ENCODE data around the gene SLC17A9. TPM values are rescaled to one million over a fixed set of nuclear protein-coding genes. Genes with fewer than 3 reads are reported as not detected.

Gene SLC17A9
- total and polyA plus RNA-seq, 2 of the 8 experiments (the other 6 are each of a cell fraction or from before 2014, with no cell fraction given), result 23.5 to 35.2 TPM

GRCh38 chr20:62927128-62927705, 25.3 kb upstream of the SLC17A9 start:
- ChIA-PET POLR2A (ENCODE audit: partially characterized antibody) (interaction anchor here (0.7 to 20.3 kb wide), 20 partner anchors 15 to 365 kb away, joined by 3 to 363 read pairs (median 4); partner anchors contain the start of genes GID8, SLC17A9 and TCFL5), CTCF (ENCODE audit: partially characterized antibody) (interaction anchor here (0.6 to 4.2 kb wide), 15 partner anchors 9 to 544 kb away, joined by 3 to 32 read pairs (median 4); partner anchors contain the start of gene GID8)
- Histone ChIP-seq H3K9me3 (ENCODE audit: insufficient read depth in 2 of 2, low read depth in 1 of 2, low read length in 1 of 2) (no peaks in the 10 kb centered on the region), H2BK15ac (ENCODE audit: low read length) (no peak overlapping the region), H3K79me1 (ENCODE audit: low read depth, low read length) (peaks cover 5% of the 10 kb centered on the region; the same call in 1 of the 2 replicates), H3K14ac (ENCODE audit: insufficient read length) (no peak overlapping the region), H2BK5ac (ENCODE audit: low read depth, low read length) (peak overlapping the region; percentile 97; the same call in 1 of the 2 replicates), H3K56ac (replicated peaks; ENCODE audit: insufficient read length, low read depth, low read length) (no peak overlapping the region), H4K91ac (replicated peaks; ENCODE audit: insufficient read length, low read length) (peak overlapping the region; percentile 1), H3K9ac (replicated peaks in 1 of 4; ENCODE audit: extremely low read depth in 1 of 4, low read depth in 3 of 4, low read length in 3 of 4) (peak overlapping the region in 3 of 4 experiments; percentile 87 to 89 (median 88); a peak in 3 of 7 replicates), H2AFZ (ENCODE audit: low read length) (no peak overlapping the region), H2BK20ac (ENCODE audit: low read length) (no peak overlapping the region), H3K79me2 (ENCODE audit: control insufficient read depth in 1 of 2, insufficient read depth in 2 of 2, low read length in 2 of 2) (peaks cover 59 to 84% of the 10 kb centered on the region in 2 experiments), H3K18ac (ENCODE audit: extremely low read depth, low read length) (peak overlapping the region; percentile 86), H3K27me3 (replicated peaks in 1 of 4; ENCODE audit: control insufficient read depth in 3 of 4, extremely low read depth in 1 of 4, insufficient read depth in 3 of 4, low read length in 3 of 4) (no peaks in the 10 kb centered on the region), H2BK12ac (ENCODE audit: low read depth, low read length) (peak overlapping the region; percentile 97; the same call in 1 of the 2 replicates), H2AK5ac (ENCODE audit: low read depth, low read length) (0 out of 2 replicates have a peak overlapping the region, but pooled peaks have one; percentile 4), H3K4ac (replicated peaks; ENCODE audit: insufficient read length, low read depth, low read length) (peak overlapping the region; percentile 46), H4K8ac (ENCODE audit: extremely low read depth, insufficient read depth, low read length) (no peak overlapping the region), H3K4me1 (replicated peaks in 1 of 4; ENCODE audit: control insufficient read depth in 3 of 4, insufficient read depth in 4 of 4, low read length in 3 of 4) (peaks cover 9 to 44% (median 22%) of the 10 kb centered on the region in 4 experiments), H3K4me2 (ENCODE audit: insufficient read depth in 1 of 2, low read depth in 2 of 2, low read length in 2 of 2) (peak overlapping the region; percentile 99 to 100), H4K20me1 (replicated peaks in 1 of 2; ENCODE audit: control insufficient read depth in 1 of 2, insufficient read depth in 2 of 2, low read length in 2 of 2) (peaks cover 35 to 38% of the 10 kb centered on the region in 2 experiments), H3K27ac (ENCODE audit: low read depth, low read length) (peak overlapping the region; percentile 78; the same call in 1 of the 2 replicates), H3K23me2 (ENCODE audit: low read depth, low read length) (peaks cover 28% of the 10 kb centered on the region), H3K36me3 (ENCODE audit: control insufficient read depth in 2 of 4, insufficient read depth in 4 of 4, low read length in 3 of 4) (no peaks in the 10 kb centered on the region), H3K4me3 (ENCODE audit: extremely low read depth in 1 of 4, insufficient read depth in 2 of 4, low read depth in 3 of 4, low read length in 4 of 4) (peak overlapping the region; percentile 76 to 99 (median 94)), H2BK120ac (replicated peaks; ENCODE audit: low read depth, low read length) (peak overlapping the region; percentile 39), H3K23ac (ENCODE audit: insufficient read length) (no peak overlapping the region), H4K5ac (ENCODE audit: insufficient read length, low read depth, low read length) (peak overlapping the region; percentile 8)
- WGBS, 2 experiments (ENCODE audit: extremely low coverage in 1 of 2, insufficient coverage in 1 of 2, insufficient read length in 1 of 2, insufficient replicate concordance in 2 of 2, low coverage in 1 of 2, low lambda C conversion rate in 2 of 2, missing lambda C conversion rate in 1 of 2), result 29% methylated on average over 11 of the region's 12 CpGs; no CpG with 5 or more reads in 1 of the 2 experiments
- FAIRE-seq (no peak), DNase-seq (ENCODE audit: low read depth in 1 of 2, low spot score in 2 of 2) (no peak)
- TF ChIP-seq SIN3A (conservative IDR thresholded peaks at IDR 0.05 in 1 of 2, IDR thresholded peaks at IDR 0.05 in 1 of 2; ENCODE audit: low read depth in 1 of 2, low read length in 2 of 2) (0 out of 4 replicates have a peak, but pooled peaks of 1 of the 2 experiments have one; percentile 5), SP2 (IDR thresholded peaks at IDR 0.05; ENCODE audit: low read length) (no peak)

Measured in H1 (cell line).